OCI-LY7 (cell line): ENCODE measurements around the gene HNRNPL. TPM values are rescaled to one million over a fixed set of nuclear protein-coding genes. Genes with fewer than 3 reads are reported as not detected.

Experiments
- BruUV-seq: library from RNA; stranded (reverse); fragments of 400-500 nt; replicated peaks from 2 replicates; lab custom pipeline; 2021; lab: Mats Ljungman, UMichigan
- CTCF ChIA-PET: fragments of 300-600 bp; sonication (Branson Sonifier 250); formaldehyde crosslinking; loops from one replicate; lab custom pipeline; 2022; ENCODE audit warnings: antibody characterized with exemption; ENCODE audit not compliant: unreplicated experiment; lab: Charles Lee
- POLR2A ChIA-PET: fragments of 300-600 bp; sonication (Branson Sonifier 250); formaldehyde crosslinking; loops from one replicate; lab custom pipeline; 2022; ENCODE audit warnings: antibody characterized with exemption; lab: Charles Lee
- DNase-seq: peaks from one replicate; pipeline ENCODE4 v3.0.0-alpha.2; 2015; ENCODE audit warnings: low spot score
- H2AFZ ChIP-seq: fragments of 200-600 bp; sonication (generic), shearing (Covaris generic); 2 replicates; pipeline ENCODE4 v1.6.1; 2014; ENCODE audit warnings: mild to moderate bottlenecking, antibody characterized with exemption, low read length, moderate library complexity
- H3K27ac ChIP-seq: fragments of 200-600 bp; sonication (generic); 2 replicates; pipeline ENCODE4 v1.5.1; 2014; ENCODE audit warnings: mixed run types, low read depth, mild to moderate bottlenecking, moderate library complexity, low read length, inconsistent platforms; ENCODE audit not compliant: poor library complexity, severe bottlenecking
- H3K36me3 ChIP-seq: fragments of 200-600 bp; sonication (generic); 2 replicates; pipeline ENCODE4 v1.6.1; 2014; ENCODE audit warnings: mild to moderate bottlenecking, antibody characterized with exemption, low read length, moderate library complexity, mixed read lengths; ENCODE audit not compliant: insufficient read depth
- H3K4me1 ChIP-seq: fragments of 200-600 bp; sonication (generic); 2 replicates; pipeline ENCODE4 v1.5.1; 2014; ENCODE audit warnings: mild to moderate bottlenecking, low read length; ENCODE audit not compliant: insufficient read depth, poor library complexity, severe bottlenecking
- H3K4me2 ChIP-seq: fragments of 200-600 bp; sonication (generic); 2 replicates; pipeline ENCODE4 v1.6.1; 2014; ENCODE audit warnings: mild to moderate bottlenecking, low read length
- H3K4me3 ChIP-seq: fragments of 200-600 bp; sonication (generic); 2 replicates; pipeline ENCODE4 v1.5.1; 2014; ENCODE audit warnings: mild to moderate bottlenecking, low read depth, low read length; ENCODE audit not compliant: poor library complexity, severe bottlenecking
- H3K79me2 ChIP-seq: fragments of 200-600 bp; sonication (generic); 2 replicates; pipeline ENCODE4 v1.6.1; 2016; ENCODE audit warnings: low read depth, mild to moderate bottlenecking, low read length, moderate library complexity, mixed read lengths; ENCODE audit not compliant: insufficient read depth
- H3K9me2 ChIP-seq: fragments of 200-600 bp; sonication (generic); 2 replicates; pipeline ENCODE4 v1.6.1; 2016; ENCODE audit warnings: mild to moderate bottlenecking, low read length, mixed read lengths; ENCODE audit not compliant: insufficient read depth
- H3K9me3 ChIP-seq: fragments of 200-600 bp; sonication (generic); 2 replicates; pipeline ENCODE4 v1.6.1; 2014; ENCODE audit warnings: mild to moderate bottlenecking, mixed run types, low read length, mixed read lengths
- H4K20me1 ChIP-seq: fragments of 200-600 bp; sonication (generic); 2 replicates; pipeline ENCODE4 v1.6.1; 2014; ENCODE audit warnings: mild to moderate bottlenecking, antibody characterized with exemption, low read length, moderate library complexity, mixed read lengths; ENCODE audit not compliant: insufficient read depth
- CTCF ChIP-seq: fragments of 200-600 bp; sonication (generic); conservative IDR thresholded peaks from 2 replicates; pipeline ENCODE4 v1.5.1; 2014; ENCODE audit warnings: mild to moderate bottlenecking, antibody characterized with exemption, low read length, moderate library complexity, mixed read lengths
- EZH2phosphoT487 ChIP-seq: fragments of 200-600 bp; sonication (generic); IDR thresholded peaks from 2 replicates; pipeline ENCODE4 v1.6.1; 2018; ENCODE audit warnings: low read depth, borderline replicate concordance, mild to moderate bottlenecking, mixed run types, antibody characterized with exemption, low read length, moderate library complexity, mixed read lengths
- intact Hi-C: fragments of 100-400 bp; cut with micrococcal nuclease; formaldehyde crosslinking; loops from one replicate; pipeline ENCODE4 v1.10.0; 2022; ENCODE audit not compliant: unreplicated experiment
- total RNA-seq, 2 experiments: library from RNA; depleted of rRNA in 1 of 2; stranded (reverse); fragments of >200 nt in 1 of 2; shearing (Covaris generic) in 1 of 2; gene quantifications; 2 replicates each; pipeline ENCODE4 v1.2.3, GENCODE V29; 2014 to 2022

HNRNPL gene
- total RNA-seq, 2 experiments from 2014 or later: 263 to 655 TPM

GRCh38 chr19:38869836-38870607 lies 20.2 kb upstream of the HNRNPL start:
- TF ChIP-seq EZH2phosphoT487: no peak
- TF ChIP-seq CTCF: peak; percentile 85

GRCh38 chr19:38869160-38869835 lies 19.5 kb upstream of the HNRNPL start:
- Histone ChIP-seq H3K36me3 (peaks cover 4% of the 10 kb centered on the region; the same call in 1 of the 2 replicates), H3K9me2 (no peaks in the 10 kb centered on the region), H3K27ac (peak overlapping the region; percentile 64), H3K4me3 (peak overlapping the region; percentile 73), H3K4me2 (peak overlapping the region; percentile 99), H3K4me1 (peaks cover 61% of the 10 kb centered on the region), H3K9me3 (no peaks in the 10 kb centered on the region), H3K79me2 (peaks cover 12% of the 10 kb centered on the region; the same call in 1 of the 2 replicates), H2AFZ (peak overlapping the region; percentile 88), H4K20me1 (no peaks in the 10 kb centered on the region)
- ChIA-PET CTCF (interaction anchor here (1.0 to 1.3 kb wide), 3 partner anchors 9 to 467 kb away, joined by 4 to 6 read pairs (median 5); partner anchors contain the start of gene RINL), POLR2A (interaction anchor here (0.6 to 1.6 kb wide), 4 partner anchors 12 to 593 kb away, joined by 3 to 7 read pairs (median 5); no protein-coding TSS in a partner anchor)
- DNase-seq: peak; percentile 65
- BruUV-seq: no TSS peak
- intact Hi-C loops: loop anchor here (1.0 kb wide), 1 partner anchor 17 kb away; no protein-coding TSS in a partner anchor
- no peak for TF ChIP-seq CTCF
- TF ChIP-seq EZH2phosphoT487: no peak

More at GRCh38 chr19:38869836-38870607, 20.2 kb upstream of the HNRNPL start:
- ChIA-PET CTCF (interaction anchor here (1.0 to 1.3 kb wide), 2 partner anchors 9 to 13 kb away, joined by 4 to 5 read pairs; partner anchors contain the start of gene RINL), POLR2A (interaction anchor here (1.2 to 1.6 kb wide), 2 partner anchors 17 to 135 kb away, joined by 3 to 6 read pairs; no protein-coding TSS in a partner anchor)
- Histone ChIP-seq H3K4me3 (peak overlapping the region; percentile 73), H3K9me2 (no peaks in the 10 kb centered on the region), H3K9me3 (no peaks in the 10 kb centered on the region), H3K4me2 (peak overlapping the region; percentile 99), H2AFZ (peak overlapping the region; percentile 88), H3K4me1 (peaks cover 53% of the 10 kb centered on the region), H4K20me1 (no peaks in the 10 kb centered on the region), H3K27ac (peak overlapping the region; percentile 64), H3K79me2 (peaks cover 12% of the 10 kb centered on the region; the same call in 1 of the 2 replicates), H3K36me3 (peaks cover 4% of the 10 kb centered on the region; the same call in 1 of the 2 replicates)
- BruUV-seq: no TSS peak
- intact Hi-C loops: loop anchor here (1.0 kb wide), 1 partner anchor 18 kb away; no protein-coding TSS in a partner anchor
- peak; percentile 96 for DNase-seq
